GM18502 (cell line): Measurements from ENCODE around the gene CNIH3.

Experiments used
- ATAC-seq: cut with Tn5 transposase; IDR thresholded peaks from one replicate; pipeline ENCODE4 v1.9.1; 2021; ENCODE audit warnings: mild to moderate bottlenecking; ENCODE audit not compliant: unreplicated experiment, poor library complexity

The CNIH3 gene

GRCh38 chr1:224766266-224766665 is 150.1 kb downstream of the CNIH3 start:
- ATAC-seq = no peak

GRCh38 chr1:224767031-224767430 is 150.9 kb downstream of the CNIH3 start:
- ATAC-seq = no peak

- ATAC-seq = no peak
Measured at GRCh38 chr1:224767676-224768075, 151.6 kb downstream of the CNIH3 start.

- ATAC-seq = no peak
Measured at GRCh38 chr1:224768971-224769370, 152.9 kb downstream of the CNIH3 start.

GRCh38 chr1:224769452-224770335 is 153.6 kb downstream of the CNIH3 start:
- no peak for ATAC-seq

- no peak for ATAC-seq
Measured at GRCh38 chr1:224770336-224770693, 154.2 kb downstream of the CNIH3 start.

- no peak for ATAC-seq
Measured at GRCh38 chr1:224773646-224774045, 157.5 kb downstream of the CNIH3 start.

- ATAC-seq = peak; percentile 75
Measured at GRCh38 chr1:224774378-224774777, 158.3 kb downstream of the CNIH3 start.

- no peak for ATAC-seq
Measured at GRCh38 chr1:224777180-224777579, 161.1 kb downstream of the CNIH3 start.

- no peak for ATAC-seq
Measured at GRCh38 chr1:224779536-224779935, 163.4 kb downstream of the CNIH3 start.

GRCh38 chr1:224780736-224781135 is 164.6 kb downstream of the CNIH3 start:
- ATAC-seq = no peak

GRCh38 chr1:224781800-224782199 is 165.7 kb downstream of the CNIH3 start:
- ATAC-seq = peak; percentile 50

GRCh38 chr1:224782281-224783000 is 166.3 kb downstream of the CNIH3 start:
- no peak for ATAC-seq

GRCh38 chr1:224783006-224783651 is 167.0 kb downstream of the CNIH3 start:
- peak; percentile 72 for ATAC-seq

- ATAC-seq = no peak
Measured at GRCh38 chr1:224784265-224785039, 168.3 kb downstream of the CNIH3 start.

GRCh38 chr1:224785040-224785328 is 168.9 kb downstream of the CNIH3 start:
- no peak for ATAC-seq

- no peak for ATAC-seq
Measured at GRCh38 chr1:224785622-224786021, 169.5 kb downstream of the CNIH3 start.

GRCh38 chr1:224786533-224787250 is 170.6 kb downstream of the CNIH3 start:
- ATAC-seq = no peak

- no peak for ATAC-seq
Measured at GRCh38 chr1:224789311-224789710, 173.2 kb downstream of the CNIH3 start.
